Central memory CD8-positive, alpha-beta T cell (primary cell): ENCODE measurements around the gene TTLL11.
"Not testable (repeated sequence)": the region's sequence is repeated elsewhere in the genome, so short reads cannot be mapped to it uniquely, and the experiment has no call there.

Experiments used
- ATAC-seq: fragments of 150-1000 bp; cut with Tn5 transposase; replicated peaks from 2 replicates; pipeline ENCODE4 v1.10.0; 2022; ENCODE audit warnings: mild to moderate bottlenecking, moderate FRiP score, moderate number of reproducible peaks; ENCODE audit not compliant: poor library complexity, severe bottlenecking; ENCODE audit errors: extremely low read depth
- DNase-seq, 2 donors: peaks; one replicate each; pipeline ENCODE4 v3.0.0; 2021; ENCODE audit warnings: low spot score in 2 of 2
- H3K27ac Mint-ChIP-seq: one replicate; pipeline ENCODE4 v1.8.0; 2022; ENCODE audit warnings: low read depth, mild to moderate bottlenecking, moderate library complexity, mixed read lengths
- H3K27me3 Mint-ChIP-seq: one replicate; pipeline ENCODE4 v1.8.0; 2022; ENCODE audit warnings: mixed read lengths
- H3K36me3 Mint-ChIP-seq: one replicate; pipeline ENCODE4 v1.8.0; 2022; ENCODE audit warnings: mild to moderate bottlenecking, moderate library complexity, mixed read lengths; ENCODE audit not compliant: insufficient read depth
- H3K4me1 Mint-ChIP-seq: one replicate; pipeline ENCODE4 v1.8.0; 2022; ENCODE audit warnings: mixed read lengths
- H3K4me3 Mint-ChIP-seq: one replicate; pipeline ENCODE4 v1.8.0; 2022; ENCODE audit warnings: mild to moderate bottlenecking, moderate library complexity, mixed read lengths
- H3K9me3 Mint-ChIP-seq: one replicate; pipeline ENCODE4 v1.8.0; 2022; ENCODE audit warnings: mixed read lengths

TTLL11 gene

DNA sequence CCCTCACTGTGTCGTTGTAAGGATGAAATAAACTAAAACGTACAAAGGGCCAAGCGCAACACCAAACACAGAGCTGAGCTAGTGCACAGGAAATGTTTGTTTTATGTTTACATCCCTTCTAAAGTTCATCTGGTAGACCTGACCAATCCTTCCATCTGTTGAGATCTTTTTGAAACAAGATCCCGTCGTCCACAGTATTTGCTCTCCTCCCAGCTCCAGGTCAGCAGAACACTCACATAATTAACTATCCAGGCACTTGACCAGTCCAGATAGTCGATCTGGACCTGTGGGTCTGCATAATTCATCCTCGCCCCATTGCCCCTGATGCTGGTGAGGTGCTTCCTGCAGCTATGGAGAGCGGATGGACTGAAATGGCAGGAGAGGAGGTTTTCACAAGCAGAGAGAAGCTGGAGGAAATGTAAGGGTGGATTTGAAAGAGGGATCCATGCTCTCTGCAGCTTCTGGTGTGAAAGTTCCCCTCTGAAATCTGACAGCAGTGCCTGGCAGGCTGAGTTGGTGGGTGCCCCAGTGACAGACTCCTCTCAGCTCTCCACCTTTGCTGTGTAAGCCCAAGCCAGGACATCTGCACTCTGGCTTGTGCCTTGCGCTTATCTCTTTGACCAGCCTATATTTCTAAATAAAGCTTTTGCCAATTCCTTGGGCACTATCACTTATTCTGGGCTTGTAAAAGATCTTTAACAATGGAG lies 102.4 kb downstream of the TTLL11 start:
- Mint-ChIP-seq H3K36me3 (peaks cover 2% of the 10 kb centered on the region), H3K27ac (no peak overlapping the region), H3K27me3 (no peaks in the 10 kb centered on the region), H3K4me3 (no peak overlapping the region), H3K4me1 (no peaks in the 10 kb centered on the region), H3K9me3 (no peaks in the 10 kb centered on the region)
- no peak for ATAC-seq
- no peak for DNase-seq

DNA sequence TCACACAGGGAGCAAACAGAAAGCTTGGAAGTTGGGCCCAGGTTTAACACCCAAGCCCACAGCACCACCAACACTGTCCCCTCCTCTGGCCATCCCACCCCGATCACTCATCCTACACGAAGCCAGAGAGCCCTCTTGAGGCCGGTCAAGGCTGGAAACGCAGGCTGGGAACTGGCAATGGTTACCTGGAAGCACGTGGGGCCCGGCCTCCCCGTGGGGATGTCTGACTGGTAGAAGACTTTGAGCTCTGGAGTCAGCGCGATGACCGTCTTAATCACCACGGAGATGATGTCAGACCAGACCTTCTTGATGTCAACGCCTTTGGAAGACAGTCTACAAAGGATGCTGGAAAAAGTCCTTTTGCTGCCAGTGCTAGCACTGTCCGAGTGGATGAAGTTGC lies 104.1 kb downstream of the TTLL11 start:
- H3K27me3 Mint-ChIP-seq = no peaks in the 10 kb centered on the region
- no peak for DNase-seq
- ATAC-seq = no peak

DNA sequence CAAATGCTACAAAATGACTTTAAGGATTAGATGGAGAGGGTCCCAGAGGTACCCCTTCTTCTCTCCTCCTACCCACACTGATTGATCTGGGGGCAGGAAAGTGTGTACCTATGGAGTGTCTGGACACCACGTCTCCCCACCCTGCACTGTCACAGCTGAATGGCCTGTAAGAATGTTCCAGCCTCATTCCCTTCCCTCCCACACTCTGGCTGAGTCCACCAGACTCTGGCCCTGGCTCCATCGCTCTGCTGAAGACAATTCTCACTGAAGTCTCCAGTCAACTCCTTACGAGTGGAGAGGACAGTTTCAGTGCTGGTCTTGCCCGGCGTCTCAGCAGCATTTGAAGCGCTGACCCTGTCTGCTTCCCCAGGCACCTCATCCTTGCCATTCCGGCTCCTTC lies 105.8 kb downstream of the TTLL11 start:
- H3K9me3 Mint-ChIP-seq = no peaks in the 10 kb centered on the region
- H3K4me1 Mint-ChIP-seq = no peaks in the 10 kb centered on the region
- ATAC-seq = no peak
- no peak for DNase-seq
- peaks cover 2% of the 10 kb centered on the region for H3K36me3 Mint-ChIP-seq
- H3K27me3 Mint-ChIP-seq = no peaks in the 10 kb centered on the region
- no peak overlapping the region for H3K27ac Mint-ChIP-seq
- no peak overlapping the region for H3K4me3 Mint-ChIP-seq

More for the DNA sequence above, 104.1 kb downstream of the TTLL11 start:
- no peak overlapping the region for H3K27ac Mint-ChIP-seq
- H3K36me3 Mint-ChIP-seq = peaks cover 2% of the 10 kb centered on the region
- no peak overlapping the region for H3K4me3 Mint-ChIP-seq
- no peaks in the 10 kb centered on the region for H3K9me3 Mint-ChIP-seq
- H3K4me1 Mint-ChIP-seq = no peaks in the 10 kb centered on the region

DNA sequence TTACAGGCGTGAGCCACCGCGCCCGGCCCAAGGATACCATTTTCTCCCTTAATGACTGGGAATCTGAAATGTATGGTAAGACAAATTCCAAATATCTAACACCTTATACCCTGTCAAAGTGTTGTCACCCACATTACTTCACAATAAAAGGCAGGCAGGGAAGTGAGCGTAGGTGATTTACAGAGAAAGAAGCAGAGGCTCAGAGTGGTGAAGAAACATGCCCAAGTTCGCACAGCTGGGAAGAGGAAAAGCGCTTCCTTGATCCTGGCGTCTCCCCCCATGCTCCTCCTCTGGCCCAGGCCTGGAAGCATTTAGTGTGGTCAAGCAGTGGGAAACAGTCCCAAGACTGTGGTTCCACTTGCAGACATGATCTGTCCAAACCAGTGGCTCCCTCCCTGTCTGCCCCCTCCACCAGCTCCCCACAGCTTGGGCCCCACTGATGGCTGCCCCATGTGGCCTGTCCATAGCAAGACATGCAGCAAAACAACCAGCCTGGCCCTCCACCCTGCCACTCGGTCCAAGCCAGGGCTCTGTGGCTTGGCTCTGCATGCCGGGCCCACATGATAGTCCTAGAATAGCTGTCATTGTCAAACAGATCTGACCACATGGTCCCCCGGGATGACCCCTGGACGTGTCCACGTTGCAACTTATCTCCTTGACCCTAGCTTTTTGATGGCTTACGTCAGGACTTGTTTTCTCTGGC lies 107.2 kb downstream of the TTLL11 start:
- H3K27me3 Mint-ChIP-seq = no peaks in the 10 kb centered on the region
- no peak for DNase-seq
- H3K9me3 Mint-ChIP-seq = peaks cover 9% of the 10 kb centered on the region
- H3K27ac Mint-ChIP-seq = no peak overlapping the region
- no peaks in the 10 kb centered on the region for H3K4me1 Mint-ChIP-seq
- ATAC-seq = no peak
- no peak overlapping the region for H3K4me3 Mint-ChIP-seq
- H3K36me3 Mint-ChIP-seq = peaks cover 2% of the 10 kb centered on the region

DNA sequence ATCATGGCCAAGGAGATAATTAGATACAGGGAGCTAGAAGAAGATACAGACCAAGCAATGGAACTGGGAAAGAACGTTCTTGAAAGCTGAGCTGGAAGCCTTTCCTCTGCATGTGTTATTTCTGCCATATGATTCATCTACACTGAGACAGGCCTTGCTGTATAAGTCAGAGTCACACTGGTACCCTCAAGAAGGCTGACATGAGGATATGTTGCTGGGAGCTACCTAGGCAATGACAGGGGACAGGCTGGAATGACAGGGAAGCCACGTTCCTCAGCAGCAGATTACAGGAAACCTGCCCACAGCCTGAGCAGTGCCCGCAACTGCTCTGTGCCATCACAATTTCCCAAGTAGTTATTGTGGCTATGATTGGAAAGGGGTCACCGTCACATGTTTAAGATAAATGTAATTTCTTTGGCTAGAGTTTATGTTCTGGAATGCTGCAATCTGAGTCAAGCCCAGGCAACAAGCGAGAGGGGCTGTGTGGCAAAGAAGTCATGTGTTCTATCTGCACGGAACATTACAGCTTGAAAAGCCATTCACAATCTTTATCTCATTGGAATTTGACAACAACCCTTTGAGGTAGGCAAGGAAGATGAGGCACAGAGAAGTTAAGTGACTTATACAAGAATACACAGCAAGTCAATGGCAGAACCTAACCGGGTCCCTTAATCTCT lies 108.2 kb downstream of the TTLL11 start:
- DNase-seq (no peak), ATAC-seq (no peak)
- peaks cover 14% of the 10 kb centered on the region for H3K9me3 Mint-ChIP-seq
- H3K4me3 Mint-ChIP-seq = no peak overlapping the region
- no peak overlapping the region for H3K27ac Mint-ChIP-seq
- H3K4me1 Mint-ChIP-seq = no peaks in the 10 kb centered on the region
- H3K27me3 Mint-ChIP-seq = no peaks in the 10 kb centered on the region
- H3K36me3 Mint-ChIP-seq = peaks cover 2% of the 10 kb centered on the region

DNA sequence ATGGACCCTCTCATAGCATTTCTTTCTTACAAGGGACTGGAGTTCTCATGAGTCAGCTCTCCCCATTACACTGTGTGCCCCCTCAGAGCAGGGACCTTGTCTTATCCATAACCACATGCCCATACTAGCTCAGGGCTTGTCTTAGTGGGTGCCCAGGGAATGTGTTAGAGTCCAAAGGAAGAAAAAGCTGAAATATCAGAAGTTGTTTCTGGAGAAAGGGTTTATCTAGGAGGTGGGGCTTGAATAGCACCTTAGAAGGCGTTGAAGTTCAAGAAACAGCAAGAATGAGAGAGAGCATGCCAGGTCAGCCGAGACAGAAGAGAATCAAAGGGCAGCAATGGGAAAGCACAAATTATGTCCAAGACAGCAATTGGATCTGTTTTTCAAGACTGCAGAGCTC lies 109.4 kb downstream of the TTLL11 start:
- DNase-seq (no peak), ATAC-seq (no peak)
- H3K27ac Mint-ChIP-seq = no peak overlapping the region
- peaks cover 14% of the 10 kb centered on the region for H3K9me3 Mint-ChIP-seq
- H3K36me3 Mint-ChIP-seq = peaks cover 2% of the 10 kb centered on the region
- H3K4me3 Mint-ChIP-seq = no peak overlapping the region
- no peaks in the 10 kb centered on the region for H3K4me1 Mint-ChIP-seq
- no peaks in the 10 kb centered on the region for H3K27me3 Mint-ChIP-seq

DNA sequence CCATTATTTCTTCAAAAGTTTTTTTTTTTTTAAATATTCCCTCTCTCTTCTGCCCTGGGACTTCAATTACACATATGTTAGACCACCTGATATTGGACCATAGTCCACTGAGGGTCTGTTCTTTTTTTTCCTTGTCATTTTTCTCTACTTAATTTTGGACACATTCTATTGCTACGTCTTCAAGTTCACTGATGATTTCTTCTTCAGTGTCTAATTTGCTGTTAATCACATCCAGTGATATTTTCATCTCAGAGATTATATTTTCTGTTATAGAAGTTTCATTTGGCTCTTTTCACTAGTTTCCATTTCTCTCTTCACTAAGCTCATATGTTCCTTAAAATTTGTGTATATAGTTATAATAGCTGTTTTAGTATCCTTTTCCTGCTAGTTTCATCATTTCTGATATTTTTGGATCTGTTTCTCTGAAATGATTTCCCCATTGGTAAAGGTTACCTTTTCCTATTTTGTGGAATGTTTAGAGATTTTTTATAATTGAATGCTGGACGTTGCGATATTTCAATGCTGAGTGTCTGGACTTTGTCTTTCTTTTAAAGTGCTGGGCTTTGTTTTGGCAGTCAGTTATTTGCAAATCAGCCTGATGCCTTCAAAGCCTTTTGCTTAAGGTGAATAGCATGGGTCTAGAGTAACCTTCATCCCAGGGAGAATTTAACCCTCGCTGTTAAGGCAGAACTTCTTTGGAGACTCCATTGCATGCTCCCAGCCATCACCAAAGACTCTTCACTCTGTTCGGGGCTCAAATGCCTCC lies 111.8 kb downstream of the TTLL11 start:
- no peaks in the 10 kb centered on the region for H3K27me3 Mint-ChIP-seq
- H3K4me3 Mint-ChIP-seq = no peak overlapping the region
- H3K27ac Mint-ChIP-seq = no peak overlapping the region
- H3K9me3 Mint-ChIP-seq = peaks cover 14% of the 10 kb centered on the region
- ATAC-seq = no peak
- DNase-seq = no peak
- no peaks in the 10 kb centered on the region for H3K36me3 Mint-ChIP-seq
- no peaks in the 10 kb centered on the region for H3K4me1 Mint-ChIP-seq

DNA sequence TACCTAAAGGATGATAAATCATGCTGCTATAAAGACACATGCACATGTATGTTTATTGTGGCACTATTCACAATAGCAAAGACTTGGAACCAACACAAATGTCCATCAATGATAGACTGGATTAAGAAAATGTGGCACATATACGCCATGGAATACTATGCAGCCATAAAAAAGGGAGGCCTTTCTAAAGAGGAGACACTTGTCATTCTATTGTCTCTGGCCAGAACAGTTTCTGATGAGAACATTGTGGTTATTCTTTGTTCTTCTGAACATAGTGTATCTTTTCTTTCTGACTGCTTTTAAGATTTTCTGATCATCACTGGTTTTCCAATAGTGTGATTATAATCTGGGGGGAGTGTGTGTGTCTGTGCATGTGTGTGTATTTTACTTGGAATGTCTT lies 112.4 kb downstream of the TTLL11 start:
- H3K4me3 Mint-ChIP-seq, H3K4me1 Mint-ChIP-seq, DNase-seq, H3K36me3 Mint-ChIP-seq, ATAC-seq, H3K27me3 Mint-ChIP-seq, H3K27ac Mint-ChIP-seq: not testable (repeated sequence)
- H3K9me3 Mint-ChIP-seq = peaks cover 14% of the 10 kb centered on the region

DNA sequence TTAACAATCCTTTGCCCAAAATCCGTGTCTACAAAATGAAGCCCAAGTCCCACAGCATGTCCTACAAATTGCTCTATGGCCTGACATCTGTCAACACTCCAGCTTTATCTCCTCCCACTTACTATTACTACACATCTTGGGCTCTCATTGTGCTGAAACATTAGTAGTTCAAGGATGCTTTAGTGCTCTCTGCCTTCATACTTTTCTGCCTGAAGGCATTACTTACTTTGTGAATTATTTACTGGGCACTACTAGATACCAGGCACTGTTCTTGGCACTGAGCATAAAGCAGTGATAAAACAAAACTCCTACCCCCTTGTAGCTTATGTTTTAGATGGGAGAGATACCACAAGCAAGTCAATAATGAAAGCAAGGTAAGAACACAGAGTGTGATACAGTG lies 113.4 kb downstream of the TTLL11 start:
- Mint-ChIP-seq H3K27me3 (no peaks in the 10 kb centered on the region), H3K36me3 (no peaks in the 10 kb centered on the region), H3K9me3 (peaks cover 14% of the 10 kb centered on the region), H3K4me1 (no peaks in the 10 kb centered on the region), H3K27ac (no peak overlapping the region), H3K4me3 (no peak overlapping the region)
- DNase-seq = no peak
- no peak for ATAC-seq

DNA sequence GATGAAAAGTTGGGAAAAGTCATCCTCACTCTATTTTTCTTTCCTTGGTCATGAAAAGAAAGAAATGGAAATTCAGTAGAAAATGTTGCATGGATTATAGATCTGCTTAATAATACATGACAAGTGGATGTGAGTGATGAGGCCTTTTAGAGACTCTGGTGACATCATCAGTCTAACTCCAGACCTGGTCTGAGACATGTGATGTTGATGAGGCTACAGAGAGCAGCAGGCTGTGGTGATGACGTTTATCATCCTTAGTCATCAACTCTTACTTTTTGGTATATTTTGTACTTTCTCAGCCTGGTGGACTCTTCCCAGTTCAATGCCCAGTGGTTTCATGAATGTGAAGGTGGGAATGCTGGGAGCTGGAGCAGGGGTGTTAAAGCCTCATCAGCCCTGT lies 116.4 kb downstream of the TTLL11 start:
- H3K27ac Mint-ChIP-seq = no peak overlapping the region
- H3K4me3 Mint-ChIP-seq = no peak overlapping the region
- H3K9me3 Mint-ChIP-seq = peaks cover 9% of the 10 kb centered on the region
- no peaks in the 10 kb centered on the region for H3K36me3 Mint-ChIP-seq
- DNase-seq (no peak), ATAC-seq (no peak)
- no peaks in the 10 kb centered on the region for H3K4me1 Mint-ChIP-seq
- H3K27me3 Mint-ChIP-seq = no peaks in the 10 kb centered on the region

DNA sequence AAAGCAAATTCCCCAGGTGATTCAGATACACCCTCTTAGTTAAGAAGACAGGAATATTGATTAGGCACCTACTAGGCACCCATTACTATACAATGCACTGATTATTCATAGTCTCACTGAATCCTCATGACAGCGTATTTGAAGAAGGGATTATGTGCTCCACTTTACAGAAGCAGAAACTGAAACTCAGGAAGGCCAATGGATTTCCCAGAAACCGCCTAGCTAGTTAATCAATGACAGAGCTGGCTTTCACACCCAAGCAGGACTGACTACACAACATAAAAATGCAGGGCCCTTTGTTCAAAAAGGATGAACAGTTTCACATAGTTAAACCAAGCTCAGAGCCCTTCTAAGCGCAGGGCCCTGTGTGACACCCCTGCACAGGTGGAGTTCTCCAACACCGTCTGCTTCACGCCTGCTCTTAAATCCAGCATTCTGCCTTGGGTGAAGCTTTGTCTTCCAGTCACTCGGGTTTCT lies 117.3 kb downstream of the TTLL11 start:
- ATAC-seq (no peak), DNase-seq (no peak)
- Mint-ChIP-seq H3K4me3 (no peak overlapping the region), H3K4me1 (no peaks in the 10 kb centered on the region), H3K27me3 (no peaks in the 10 kb centered on the region), H3K9me3 (peaks cover 3% of the 10 kb centered on the region), H3K36me3 (no peaks in the 10 kb centered on the region), H3K27ac (no peak overlapping the region)

DNA sequence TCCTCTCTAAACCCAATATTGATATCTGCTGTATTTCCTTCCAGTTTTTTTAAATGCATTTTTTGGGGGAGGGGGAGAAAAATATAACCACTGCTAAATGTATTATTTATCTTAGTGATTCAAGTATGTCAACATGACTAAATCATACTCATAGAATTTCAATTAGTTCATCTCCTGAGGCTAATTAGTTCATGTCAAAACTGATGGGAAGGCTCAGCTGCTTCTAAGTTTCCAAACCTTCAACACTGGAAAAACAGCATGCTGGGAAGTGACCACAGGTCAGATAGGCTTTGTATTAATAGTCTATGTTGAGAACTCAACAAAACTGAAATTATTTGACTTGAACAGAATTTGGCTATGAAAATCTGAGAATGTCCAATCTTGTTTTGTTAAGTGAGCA lies 118.7 kb downstream of the TTLL11 start:
- no peak overlapping the region for H3K27ac Mint-ChIP-seq
- no peak overlapping the region for H3K4me3 Mint-ChIP-seq
- ATAC-seq (no peak), DNase-seq (no peak)
- H3K27me3 Mint-ChIP-seq = no peaks in the 10 kb centered on the region
- H3K9me3 Mint-ChIP-seq = no peaks in the 10 kb centered on the region
- H3K36me3 Mint-ChIP-seq = no peaks in the 10 kb centered on the region
- no peaks in the 10 kb centered on the region for H3K4me1 Mint-ChIP-seq
